GM12878 (cell line): Measurements from ENCODE around the gene ANXA4. TPM values are rescaled to one million over a fixed set of nuclear protein-coding genes. Genes with fewer than 3 reads are reported as not detected.
A peak's percentile ranks its signal among the peaks of the same experiment; 100 is the strongest.

Experiments
- ATAC-seq: fragments of 200-7000 bp; cut with Tn5 transposase; 3 replicates; pipeline ENCODE4 v1.9.1; 2020; ENCODE audit warnings: mild to moderate bottlenecking, moderate library complexity
- BruUV-seq: library from RNA; stranded (reverse); fragments of 400-500 nt; replicated peaks from 2 replicates; lab custom pipeline; 2021; lab: Mats Ljungman, UMichigan
- CTCF ChIA-PET: fragments of 300-600 bp; sonication (Branson Sonifier 250); formaldehyde crosslinking; extraction: SDS; loops from one replicate; lab custom pipeline; 2021; ENCODE audit warnings: inconsistent platforms; lab: Yijun Ruan, JAX
- POLR2A ChIA-PET: fragments of 350-600 bp; formaldehyde crosslinking; extraction: SDS; loops from one replicate; lab custom pipeline; 2021; ENCODE audit warnings: inconsistent platforms; lab: Charles Lee
- RAD21 ChIA-PET: fragments of 300-600 bp; sonication (Branson Sonifier 250); formaldehyde crosslinking; loops from one replicate; lab custom pipeline; 2023; ENCODE audit warnings: antibody characterized with exemption; ENCODE audit not compliant: unreplicated experiment; lab: Charles Lee
- SMC1A ChIA-PET: fragments of 300-600 bp; sonication (Branson Sonifier 250); formaldehyde crosslinking; loops from one replicate; lab custom pipeline; 2023; ENCODE audit not compliant: unreplicated experiment, uncharacterized antibody; lab: Charles Lee
- DNase-seq: peaks from one replicate; pipeline ENCODE4 v3.0.0-alpha.2; 2011; ENCODE audit warnings: low read depth, low spot score
- FAIRE-seq: peaks from 3 replicates; lab custom pipeline; 2011; peaks lifted over from hg19 to GRCh38; lab: Jason Lieb, UNC
- H2AFZ ChIP-seq: 2 replicates; pipeline ENCODE4 v1.6.0; 2011; ENCODE audit warnings: low read depth, low read length, control low read depth; ENCODE audit not compliant: control insufficient read depth
- H3K27ac ChIP-seq: 2 replicates; pipeline ENCODE4 v1.5.1; 2011; ENCODE audit warnings: control low read depth; ENCODE audit not compliant: control insufficient read depth, insufficient read depth
- H3K27me3 ChIP-seq, 2 experiments: replicated peaks in 1 of 2; 2 replicates each; pipeline versions ENCODE4 v1.6.0 to v1.6.1; 2011; ENCODE audit warnings: low read length in 1 of 2; ENCODE audit not compliant: control insufficient read depth in 2 of 2, insufficient read depth in 2 of 2
- H3K36me3 ChIP-seq, 2 experiments: 2 replicates each; pipeline ENCODE4 v1.5.1; 2011; ENCODE audit warnings: low read length in 1 of 2; ENCODE audit not compliant: control insufficient read depth in 2 of 2, insufficient read depth in 2 of 2
- H3K4me1 ChIP-seq: 2 replicates; pipeline ENCODE4 v1.6.1; 2011; ENCODE audit warnings: mild to moderate bottlenecking, low read length, moderate library complexity, mixed read lengths; ENCODE audit not compliant: control insufficient read depth, insufficient read depth
- H3K4me2 ChIP-seq: 2 replicates; pipeline ENCODE4 v1.6.0; 2011; ENCODE audit warnings: control low read depth; ENCODE audit not compliant: control insufficient read depth, insufficient read depth
- H3K4me3 ChIP-seq: fragments of 200-600 bp; sonication (generic); 2 replicates; pipeline ENCODE4 v1.5.1; 2016
- H3K79me2 ChIP-seq: 2 replicates; pipeline ENCODE4 v1.6.0; 2011; ENCODE audit warnings: low read length; ENCODE audit not compliant: control insufficient read depth, insufficient read depth
- H3K9ac ChIP-seq: 2 replicates; pipeline ENCODE4 v1.8.0; 2011; ENCODE audit warnings: low read length, control low read depth, mixed read lengths; ENCODE audit not compliant: control insufficient read depth, insufficient read depth
- H3K9me3 ChIP-seq: replicated peaks from 3 replicates; pipeline ENCODE4 v1.5.1; 2011; ENCODE audit warnings: mild to moderate bottlenecking, low read length; ENCODE audit not compliant: control insufficient read depth, insufficient read depth
- H4K20me1 ChIP-seq: 2 replicates; pipeline ENCODE4 v1.6.0; 2011; ENCODE audit not compliant: control insufficient read depth, insufficient read depth
- ATF2 ChIP-seq: IDR thresholded peaks from 2 replicates; pipeline ENCODE4 v1.6.1; 2012; ENCODE audit warnings: low read length, inconsistent platforms
- BACH1 ChIP-seq: fragments of 450-650 bp; IDR thresholded peaks from 2 replicates; pipeline ENCODE4 v1.6.1; 2017; ENCODE audit warnings: mild to moderate bottlenecking, borderline replicate concordance
- BCL11A ChIP-seq: IDR thresholded peaks from 2 replicates; pipeline ENCODE4 v1.6.1; 2011; ENCODE audit warnings: low read depth, low read length
- CEBPB ChIP-seq, 2 experiments: fragments of 150-350 bp in 1 of 2; IDR thresholded peaks; 2 replicates each; pipeline ENCODE4 v1.6.1; 2012 to 2014; ENCODE audit warnings: low read depth in 2 of 2, low read length in 2 of 2, borderline replicate concordance in 1 of 2, inconsistent platforms in 1 of 2
- E2F4 ChIP-seq: IDR thresholded peaks from 2 replicates; pipeline ENCODE4 v1.6.1; 2012; ENCODE audit warnings: low read depth, low read length, improper control_type of control experiment
- HDAC2 ChIP-seq: fragments of 200-600 bp; sonication (generic); IDR thresholded peaks from 2 replicates; pipeline ENCODE4 v1.6.1; 2017
- IRF5 ChIP-seq: fragments of 450-650 bp; IDR thresholded peaks from 2 replicates; pipeline ENCODE4 v1.6.1; 2017; ENCODE audit warnings: borderline replicate concordance
- MEF2B ChIP-seq: fragments of 450-650 bp; IDR thresholded peaks from 2 replicates; pipeline ENCODE4 v1.6.1; 2018; ENCODE audit warnings: mild to moderate bottlenecking, moderate library complexity; ENCODE audit not compliant: partially characterized antibody, poor library complexity, severe bottlenecking
- MTA2 ChIP-seq: fragments of 450-650 bp; IDR thresholded peaks from 2 replicates; pipeline ENCODE4 v1.6.1; 2016; ENCODE audit warnings: low read depth, mild to moderate bottlenecking, moderate library complexity
- NR2C2 ChIP-seq: IDR thresholded peaks from 2 replicates; pipeline ENCODE4 v1.6.1; 2011; ENCODE audit warnings: borderline replicate concordance, low read depth; ENCODE audit not compliant: control insufficient read depth, insufficient read length
- POLR2AphosphoS2 ChIP-seq: IDR thresholded peaks from 2 replicates; pipeline ENCODE4 v1.6.1; 2011; ENCODE audit warnings: low read depth, mild to moderate bottlenecking, low read length, improper control_type of control experiment, moderate library complexity
- RUNX3 ChIP-seq: IDR thresholded peaks from 2 replicates; pipeline ENCODE4 v1.6.1; 2012; ENCODE audit warnings: low read length, inconsistent platforms
- YY1 ChIP-seq: IDR thresholded peaks from 2 replicates; pipeline ENCODE4 v1.6.1; 2011; ENCODE audit warnings: low read depth, mild to moderate bottlenecking, low read length
- ZNF622 ChIP-seq: fragments of 450-650 bp; IDR thresholded peaks from 2 replicates; pipeline ENCODE4 v1.6.1; 2017; ENCODE audit warnings: mild to moderate bottlenecking, inconsistent platforms
- WGBS: methylation state at CpG from one replicate; pipeline ENCODE4 v1.1.6; 2016; ENCODE audit warnings: low lambda C conversion rate; ENCODE audit not compliant: insufficient replicate concordance, insufficient coverage; ENCODE audit errors: missing lambda C conversion rate; 5-methylcytosine and 5-hydroxymethylcytosine counted together
- in situ Hi-C: fragments of 300-500 bp; cut with MboI; formaldehyde crosslinking; loops from 9 replicates; pipeline ENCODE4 v1.14.3; 2018; ENCODE audit warnings: mixed read lengths
- intact Hi-C: fragments of 100-400 bp; cut with micrococcal nuclease; formaldehyde crosslinking; loops from one replicate; pipeline ENCODE4 v1.14.2; 2022; ENCODE audit not compliant: unreplicated experiment
- polyA plus RNA-seq, 11 experiments: library from polyadenylated mRNA; depleted of rRNA in 4 of 11; unstranded in 6 of 11; stranded (reverse) in 5 of 11; fragments of >200 nt; fragmentation: Nextera tagmentation in 4 of 11; fragmentation: Illumina TruSeq in 1 of 11; extraction: Ambion mirVana in 4 of 11; extraction: Trizol in 1 of 11; gene quantifications; 1 replicate in 1 of 11; 2 replicates in 10 of 11; pipeline versions ENCODE4 v1.2.1 to v1.2.3, GENCODE V29; 2011 to 2016; ENCODE audit warnings: inconsistent platforms in 2 of 11, missing spikeins in 2 of 11, low read depth in 1 of 11
- total RNA-seq, 4 experiments: library from RNA; depleted of rRNA in 3 of 4; stranded (reverse); fragments of >200 nt in 3 of 4; fragmentation: Illumina TruSeq in 1 of 4; extraction: Trizol in 1 of 4; gene quantifications; 2 replicates each; pipeline versions ENCODE4 v1.2.1 to v1.2.3, GENCODE V29; 2013 to 2021

ANXA4 gene
- total and polyA plus RNA-seq, 10 of the 15 experiments (the other 5 are each of a cell fraction or from before 2014, with no cell fraction given) = 16.3 to 97.2 (median 71.0) TPM

GRCh38 chr2:69693775-69694450, 48.0 kb upstream of the ANXA4 start:
- intact Hi-C loops = loop anchor here (5.0 kb wide), 1 partner anchor 42 kb away; no protein-coding TSS in a partner anchor
- no peaks in the 10 kb centered on the region for H3K36me3 ChIP-seq
- H3K27me3 ChIP-seq = no peaks in the 10 kb centered on the region
- WGBS = 28% methylated on average over 6 of the region's 6 CpGs
- peak overlapping the region; percentile 88 for H2AFZ ChIP-seq
- DNase-seq (no peak), ATAC-seq (peak; percentile 28; the same call in 2 of the 3 replicates), FAIRE-seq (no peak)
- in situ Hi-C loops = no loop called here
- no peaks in the 10 kb centered on the region for H3K79me2 ChIP-seq
- H3K27ac ChIP-seq = peak overlapping the region; percentile 46; the same call in 1 of the 2 replicates
- H3K4me2 ChIP-seq = peak overlapping the region; percentile 1
- RAD21 ChIA-PET = no interaction called here
- SMC1A ChIA-PET = interaction anchor here (0.7 to 1.6 kb wide), 6 partner anchors 10 to 133 kb away, joined by 3 to 7 read pairs (median 4); no protein-coding TSS in a partner anchor
- no peaks in the 10 kb centered on the region for H4K20me1 ChIP-seq
- no peak for TF ChIP-seq POLR2AphosphoS2
- TF ChIP-seq ZNF622 = no peak
- no peak for TF ChIP-seq E2F4
- TF ChIP-seq MEF2B = peak; percentile 5
- no peak for TF ChIP-seq MTA2
- TF ChIP-seq BACH1 = no peak
- TF ChIP-seq RUNX3 = peak; percentile 47
- no peak for TF ChIP-seq NR2C2
- no peak for TF ChIP-seq CEBPB (IDR thresholded peaks at IDR 0.05; ENCODE audit: borderline replicate concordance in 1 of 2, low read depth in 2 of 2, low read length in 2 of 2)
- no peak for TF ChIP-seq HDAC2
- TF ChIP-seq BCL11A = no peak
- no peak for TF ChIP-seq IRF5
- no peak for TF ChIP-seq YY1
- TF ChIP-seq ATF2 = no peak
- BruUV-seq = no TSS peak
- CTCF ChIA-PET = interaction anchor here (0.6 to 2.8 kb wide), 5 partner anchors 10 to 129 kb away, joined by 3 to 6 read pairs (median 4); no protein-coding TSS in a partner anchor
- H3K9me3 ChIP-seq = no peaks in the 10 kb centered on the region
- peaks cover 13% of the 10 kb centered on the region for H3K4me1 ChIP-seq
- POLR2A ChIA-PET = no interaction called here
- no peak overlapping the region for H3K4me3 ChIP-seq
- H3K9ac ChIP-seq = no peak overlapping the region
